Activated T-cell treated with anti-CD3 and anti-CD28 coated beads, Interleukin-2, amount 50 U/mL, for 1 hour (primary cell): ENCODE data around the gene PTCH2.
A peak's percentile ranks its signal among the peaks of the same experiment; 100 is the strongest.

Experiments
- DNase-seq: peaks from one replicate; pipeline ENCODE4 v3.0.0-alpha.2; 2020

PTCH2 gene

GRCh38 chr1:44819196-44819607, 23.9 kb downstream of the PTCH2 start:
- no peak for DNase-seq

GRCh38 chr1:44817771-44818495, 25.1 kb downstream of the PTCH2 start:
- DNase-seq = peak; percentile 15

GRCh38 chr1:44817307-44817706, 25.7 kb downstream of the PTCH2 start:
- no peak for DNase-seq

- peak; percentile 16 for DNase-seq
Measured at GRCh38 chr1:44815926-44816325, 27.1 kb downstream of the PTCH2 start.

GRCh38 chr1:44812822-44813543, 30.1 kb downstream of the PTCH2 start:
- peak; percentile 38 for DNase-seq

- peak; percentile 17 for DNase-seq
Measured at GRCh38 chr1:44811234-44811633, 31.8 kb downstream of the PTCH2 start.

GRCh38 chr1:44810762-44811105, 32.3 kb downstream of the PTCH2 start:
- peak; percentile 31 for DNase-seq

GRCh38 chr1:44810101-44810761, 32.8 kb downstream of the PTCH2 start:
- DNase-seq = peak; percentile 54

GRCh38 chr1:44808938-44809917, 33.8 kb downstream of the PTCH2 start:
- peak; percentile 84 for DNase-seq

- peak; percentile 54 for DNase-seq
Measured at GRCh38 chr1:44808063-44808937, 34.8 kb downstream of the PTCH2 start, which contains the start of gene BTBD19. BTBD19 (plus strand) TSS chr1:44808523; CDS start chr1:44808821, 298 bp downstream.

- peak; percentile 92 for DNase-seq
Measured at GRCh38 chr1:44807364-44808062, 35.5 kb downstream of the PTCH2 start.

GRCh38 chr1:44806704-44807363, 36.2 kb downstream of the PTCH2 start, which contains the start of gene DYNLT4:
DYNLT4 (minus strand) TSS chr1:44807351; CDS start chr1:44806668, 683 bp downstream.
- DNase-seq = no peak

GRCh38 chr1:44806025-44806703, 36.9 kb downstream of the PTCH2 start:
- peak; percentile 50 for DNase-seq

- peak; percentile 46 for DNase-seq
Measured at GRCh38 chr1:44805311-44806024, 37.6 kb downstream of the PTCH2 start.

- DNase-seq = peak; percentile 39
Measured at GRCh38 chr1:44803312-44804095, 39.5 kb downstream of the PTCH2 start.

- no peak for DNase-seq
Measured at GRCh38 chr1:44803062-44803311, 40.1 kb downstream of the PTCH2 start.

- DNase-seq = peak; percentile 39
Measured at GRCh38 chr1:44802306-44803061, 40.6 kb downstream of the PTCH2 start.
